ENCODE data around the gene CETP. TPM values are rescaled to one million over a fixed set of nuclear protein-coding genes. Genes with fewer than 3 reads are reported as not detected.

The CETP gene
- total RNA-seq, 1 donor from 2014 or later, result 0.16 TPM

GRCh38 chr16:56943761-56944375 is 17.9 kb upstream of the CETP start:
- Histone ChIP-seq H3K27me3 (ENCODE audit: low read depth) (no peaks in the 10 kb centered on the region), H3K36me3 (peaks cover 74% of the 10 kb centered on the region), H3K27ac (replicated peaks) (no peak overlapping the region), H3K4me3 (no peak overlapping the region), H3K4me1 (peaks cover 17% of the 10 kb centered on the region), H3K9me3 (replicated peaks) (no peaks in the 10 kb centered on the region)
- no peak for TF ChIP-seq CTCF (IDR thresholded peaks at IDR 0.05; ENCODE audit: borderline replicate concordance)
- intact Hi-C loops (cut with micrococcal nuclease), result loop anchor here (10.0 kb wide), 1 partner anchor 79 kb away; the partner anchor contains the start of gene SLC12A3
- DNase-seq, result no peak

- Histone ChIP-seq H3K27ac (replicated peaks) (no peak overlapping the region), H3K9me3 (replicated peaks) (no peaks in the 10 kb centered on the region), H3K36me3 (peaks cover 61% of the 10 kb centered on the region), H3K4me3 (no peak overlapping the region), H3K4me1 (peaks cover 9% of the 10 kb centered on the region), H3K27me3 (ENCODE audit: low read depth) (no peaks in the 10 kb centered on the region)
- intact Hi-C loops (cut with micrococcal nuclease), result loop anchor here (10.0 kb wide), 1 partner anchor 80 kb away; the partner anchor contains the start of gene SLC12A3
- no peak for DNase-seq
- no peak for TF ChIP-seq CTCF (IDR thresholded peaks at IDR 0.05; ENCODE audit: borderline replicate concordance)
These were observed 16.6 kb upstream of the CETP start for GRCh38 chr16:56944954-56945839.

- intact Hi-C loops (cut with micrococcal nuclease), result loop anchor here (10.0 kb wide), 1 partner anchor 81 kb away; the partner anchor contains the start of gene SLC12A3
- H3K27me3 ChIP-seq (ENCODE audit: low read depth), result no peaks in the 10 kb centered on the region
These were observed 15.8 kb upstream of the CETP start for GRCh38 chr16:56945847-56946527.

GRCh38 chr16:56946767-56947603 is 14.8 kb upstream of the CETP start:
- peaks cover 43% of the 10 kb centered on the region for H3K36me3 ChIP-seq
- no peaks in the 10 kb centered on the region for H3K9me3 ChIP-seq (replicated peaks)
- TF ChIP-seq CTCF (IDR thresholded peaks at IDR 0.05; ENCODE audit: borderline replicate concordance), result no peak
- intact Hi-C loops (cut with micrococcal nuclease), result loop anchor here (10.0 kb wide), 1 partner anchor 82 kb away; the partner anchor contains the start of gene SLC12A3
- no peaks in the 10 kb centered on the region for H3K27me3 ChIP-seq (ENCODE audit: low read depth)
- H3K27ac ChIP-seq (replicated peaks), result peak overlapping the region; percentile 13
- peaks cover 9% of the 10 kb centered on the region for H3K4me1 ChIP-seq
- H3K4me3 ChIP-seq, result no peak overlapping the region
- no peak for DNase-seq

More at GRCh38 chr16:56945847-56946527, 15.8 kb upstream of the CETP start:
- H3K9me3 ChIP-seq (replicated peaks), result no peaks in the 10 kb centered on the region
- H3K4me3 ChIP-seq, result no peak overlapping the region
- peaks cover 53% of the 10 kb centered on the region for H3K36me3 ChIP-seq
- no peak for TF ChIP-seq CTCF (IDR thresholded peaks at IDR 0.05; ENCODE audit: borderline replicate concordance)
- H3K27ac ChIP-seq (replicated peaks), result peak overlapping the region; percentile 13
- no peak for DNase-seq
- H3K4me1 ChIP-seq, result peaks cover 9% of the 10 kb centered on the region
